Small intestine (tissue), 7 donors: Measurements from ENCODE around the gene RALA. TPM values are rescaled to one million over a fixed set of nuclear protein-coding genes. Genes with fewer than 3 reads are reported as not detected.

Source experiments
- DNase-seq, 2 donors: peaks; one replicate each; pipeline versions ENCODE4 v3.0.0 to v3.0.0-alpha.2; 2013
- FAIRE-seq: peaks from 2 replicates; lab custom pipeline; 2012; peaks lifted over from hg19 to GRCh38; lab: Jason Lieb, UNC
- H3K27ac ChIP-seq, 3 donors: one replicate each; pipeline ENCODE4 v1.5.1; 2013; ENCODE audit warnings: low read length in 2 of 3, mild to moderate bottlenecking in 2 of 3, control low read depth in 1 of 3, inconsistent platforms in 1 of 3, low read depth in 1 of 3, moderate library complexity in 1 of 3
- H3K27me3 ChIP-seq, 3 donors: one replicate each; pipeline ENCODE4 v1.6.1; 2013; ENCODE audit warnings: low read length in 3 of 3, inconsistent platforms in 1 of 3; ENCODE audit not compliant: control insufficient read depth in 3 of 3, insufficient read depth in 3 of 3
- H3K36me3 ChIP-seq, 3 donors: one replicate each; pipeline ENCODE4 v1.6.1; 2013; ENCODE audit warnings: low read length in 3 of 3, inconsistent platforms in 1 of 3, low read depth in 1 of 3, mild to moderate bottlenecking in 1 of 3, moderate library complexity in 1 of 3; ENCODE audit not compliant: control insufficient read depth in 3 of 3, insufficient read depth in 2 of 3
- H3K4me1 ChIP-seq, 3 donors: one replicate each; pipeline ENCODE4 v1.6.1; 2013; ENCODE audit warnings: low read length in 2 of 3, inconsistent platforms in 1 of 3, low read depth in 1 of 3, mild to moderate bottlenecking in 1 of 3, moderate library complexity in 1 of 3; ENCODE audit not compliant: control insufficient read depth in 3 of 3, insufficient read depth in 2 of 3
- H3K4me3 ChIP-seq, 3 donors: one replicate each; pipeline ENCODE4 v1.5.1; 2013; ENCODE audit warnings: low read length in 3 of 3, control low read depth in 1 of 3, inconsistent platforms in 1 of 3, low read depth in 1 of 3, mild to moderate bottlenecking in 1 of 3, moderate library complexity in 1 of 3
- H3K9me3 ChIP-seq, 2 donors: one replicate each; pipeline ENCODE4 v1.6.1; 2013; ENCODE audit warnings: low read depth in 1 of 2, low read length in 1 of 2; ENCODE audit not compliant: control insufficient read depth in 2 of 2, insufficient read depth in 1 of 2
- WGBS, 3 donors: extraction: QIAGEN DNeasy Blood & Tissue Kit; methylation state at CpG; one replicate each; pipeline ENCODE4 v1.1.7; 2013; 5-methylcytosine and 5-hydroxymethylcytosine counted together
- polyA plus RNA-seq, 4 donors: library from polyadenylated mRNA; stranded (reverse) in 3 of 4; unstranded in 1 of 4; fragments of 200-250 nt in 3 of 4; fragments of 120-200 nt in 1 of 4; gene quantifications; one replicate each; pipeline versions ENCODE4 v1.2.1 to v1.2.3, GENCODE V29; 2013
- donor health status: healthy with polysubstance abuse.
- donor health status: control.
- donor health status: control.
- donor health status: Bipolar disorder and iron deficiency.
- donor health status: healthy.

The RALA gene
- polyA plus RNA-seq, 4 donors, result 37.3 to 57.7 (median 49.7) TPM

DNA sequence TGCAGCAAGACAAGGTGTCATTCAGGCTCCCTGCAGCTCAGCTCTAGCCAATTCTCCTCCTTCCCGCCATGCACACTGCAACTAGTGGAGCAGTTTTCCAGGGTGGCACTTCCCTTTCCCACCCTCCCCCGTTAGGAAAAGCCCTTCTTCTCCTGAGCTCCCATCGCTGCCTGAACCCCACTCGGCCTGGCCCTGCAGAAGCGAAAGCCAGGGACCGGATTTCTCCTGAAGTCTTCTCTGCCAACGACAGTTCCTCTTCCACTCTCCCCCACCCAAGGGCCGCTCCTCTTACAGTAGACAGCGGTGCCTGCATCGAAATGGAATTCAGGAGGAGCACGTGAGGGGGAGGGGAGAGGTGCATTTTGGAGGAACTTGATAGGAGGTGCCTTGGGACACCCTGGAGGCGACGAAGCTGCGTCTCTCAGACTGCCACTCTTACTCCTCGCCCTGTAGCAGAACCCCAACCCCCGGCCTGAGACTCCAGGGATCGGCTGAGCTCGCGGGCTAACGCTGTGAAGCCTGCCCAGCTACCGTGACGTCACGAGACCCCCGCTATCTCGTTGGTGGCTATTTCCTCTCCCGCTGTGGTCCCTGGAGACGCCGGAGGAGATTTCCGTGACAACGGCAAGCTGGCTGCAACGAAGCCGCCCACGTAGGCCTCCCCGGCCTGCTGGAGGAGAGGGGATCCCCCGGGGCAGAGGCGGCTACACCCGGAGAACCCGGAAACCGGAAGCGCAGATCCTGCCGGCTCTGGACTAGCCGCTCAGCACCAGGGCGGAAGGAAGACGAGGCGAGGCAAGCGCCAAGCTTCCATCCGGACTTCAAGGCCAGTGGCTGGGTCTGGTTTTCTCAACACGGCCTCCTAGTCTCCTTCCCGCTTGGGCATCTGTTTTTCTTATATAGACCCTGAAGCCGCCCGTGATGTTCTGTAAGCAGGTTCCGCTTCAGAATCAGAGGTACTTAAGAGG lies 109.7 kb downstream of the RALA start:
- 2% methylated on average over 50 to 52 of the region's 52 CpGs for WGBS, 3 donors
- no peaks in the 10 kb centered on the region for H3K9me3 ChIP-seq
- H3K27ac ChIP-seq, result peak overlapping the region; percentile 74 to 93 (median 80)
- peaks cover 0 to 4% (median 0%) of the 10 kb centered on the region in 3 donors for H3K27me3 ChIP-seq
- no peak for FAIRE-seq
- peaks cover 3 to 7% (median 4%) of the 10 kb centered on the region in 3 donors for H3K4me1 ChIP-seq
- peaks cover 0 to 3% (median 0%) of the 10 kb centered on the region in 3 donors for H3K36me3 ChIP-seq
- peak; percentile 92 to 97 for DNase-seq
- H3K4me3 ChIP-seq, result peak overlapping the region; percentile 48 to 74 (median 72)

DNA sequence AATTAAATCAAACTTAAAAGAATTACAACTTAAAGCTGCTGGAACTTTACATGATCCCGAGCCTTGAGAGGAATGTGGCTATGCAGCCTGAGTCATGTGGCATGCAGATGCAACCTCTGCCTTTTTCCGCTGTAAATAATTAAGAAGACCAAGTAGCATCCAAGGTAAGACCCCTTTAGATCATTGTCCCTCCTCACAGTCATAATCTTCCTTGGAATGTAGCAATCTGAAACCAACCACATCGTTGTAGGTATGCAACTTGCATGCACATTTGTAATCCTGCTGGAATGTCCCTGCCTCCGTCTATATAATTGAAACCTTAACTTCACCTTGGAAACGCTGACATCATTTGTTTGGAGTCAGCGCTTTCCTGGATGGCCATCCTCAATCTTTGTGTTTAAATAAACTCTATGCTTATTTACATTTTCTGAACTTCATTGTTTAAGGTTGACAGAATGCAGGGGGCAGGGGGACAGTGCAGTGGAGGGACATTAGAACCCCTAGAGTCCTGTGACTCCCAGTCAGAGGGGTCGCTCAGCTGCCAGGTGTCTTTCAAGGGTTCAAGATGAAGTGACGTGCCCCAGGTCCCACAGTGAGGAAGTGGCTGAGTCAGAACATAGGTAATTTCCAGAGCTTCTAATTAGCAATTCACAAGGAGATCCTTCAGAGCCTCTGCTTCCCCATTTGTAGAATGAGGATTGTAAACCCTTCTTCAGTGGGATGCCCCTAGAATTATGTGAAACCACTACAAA lies 110.7 kb downstream of the RALA start:
- Histone ChIP-seq H3K4me3 (peak overlapping the region; percentile 48 to 74 (median 72)), H3K36me3 (peaks cover 0 to 3% (median 0%) of the 10 kb centered on the region in 3 donors), H3K9me3 (no peaks in the 10 kb centered on the region), H3K4me1 (peaks cover 3 to 7% (median 4%) of the 10 kb centered on the region in 3 donors), H3K27me3 (peaks cover 0 to 4% (median 0%) of the 10 kb centered on the region in 3 donors), H3K27ac (peak overlapping the region in 2 of 3 donors; percentile 74 to 93)
- WGBS, 3 donors, result 9 to 22% (median 14%) methylated on average over 8 of the region's 8 CpGs
- DNase-seq, result peak; percentile 38 to 50
- no peak for FAIRE-seq

DNA sequence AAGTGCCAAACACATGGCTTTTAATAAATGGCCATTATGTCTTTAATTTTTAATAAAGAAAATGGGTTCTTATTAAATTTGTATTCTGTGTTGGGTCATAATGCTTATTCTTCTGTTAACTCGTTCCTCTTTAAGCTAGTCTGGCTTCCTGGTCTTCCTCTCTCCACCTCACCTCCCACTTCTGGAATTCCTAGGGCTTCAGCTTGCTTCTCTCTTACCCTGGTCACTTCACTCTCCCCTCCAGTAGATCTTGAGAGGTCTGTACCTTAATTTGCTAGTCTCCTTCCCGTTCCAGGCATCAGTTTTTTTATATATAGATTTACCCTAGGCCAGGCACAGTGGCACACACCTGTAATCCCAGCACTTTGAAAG lies 111.2 kb downstream of the RALA start:
- H3K4me1 ChIP-seq, result peaks cover 3 to 7% (median 4%) of the 10 kb centered on the region in 3 donors
- H3K27ac ChIP-seq, result no peak overlapping the region
- DNase-seq (no peak), FAIRE-seq (no peak)
- peaks cover 0 to 3% (median 0%) of the 10 kb centered on the region in 3 donors for H3K36me3 ChIP-seq
- no peaks in the 10 kb centered on the region for H3K9me3 ChIP-seq
- WGBS, 3 donors, result 44 to 63% (median 55%) methylated on average over 2 of the region's 2 CpGs
- H3K4me3 ChIP-seq, result no peak overlapping the region
- H3K27me3 ChIP-seq, result peaks cover 0 to 4% (median 0%) of the 10 kb centered on the region in 3 donors

DNA sequence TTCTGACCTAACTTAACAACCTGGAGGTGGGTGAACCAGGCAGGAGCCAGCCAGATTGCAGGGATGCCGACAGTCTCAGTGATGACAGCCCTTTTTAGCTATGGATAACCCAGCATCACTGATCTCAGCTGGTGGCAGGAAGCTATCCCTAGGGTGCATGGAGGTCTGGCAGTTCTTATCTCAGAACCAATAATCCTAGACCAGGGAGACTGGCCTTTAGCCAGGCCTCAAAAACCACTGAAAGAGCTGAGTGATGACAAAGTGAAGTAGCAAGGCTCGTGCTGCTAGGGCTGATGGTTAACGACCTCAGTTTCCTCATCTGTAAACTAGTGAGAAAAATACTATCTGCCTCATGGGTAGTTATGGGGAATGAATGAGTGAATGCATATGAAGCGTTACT lies 112.5 kb downstream of the RALA start:
- Histone ChIP-seq H3K27me3 (peaks cover 0 to 4% (median 0%) of the 10 kb centered on the region in 3 donors), H3K4me3 (no peak overlapping the region), H3K27ac (no peak overlapping the region), H3K9me3 (no peaks in the 10 kb centered on the region), H3K4me1 (peaks cover 3 to 7% (median 4%) of the 10 kb centered on the region in 3 donors), H3K36me3 (peaks cover 0 to 5% (median 0%) of the 10 kb centered on the region in 3 donors)
- WGBS, 3 donors, result 57 to 66% (median 59%) methylated on average over 4 of the region's 4 CpGs
- FAIRE-seq (no peak), DNase-seq (no peak)

DNA sequence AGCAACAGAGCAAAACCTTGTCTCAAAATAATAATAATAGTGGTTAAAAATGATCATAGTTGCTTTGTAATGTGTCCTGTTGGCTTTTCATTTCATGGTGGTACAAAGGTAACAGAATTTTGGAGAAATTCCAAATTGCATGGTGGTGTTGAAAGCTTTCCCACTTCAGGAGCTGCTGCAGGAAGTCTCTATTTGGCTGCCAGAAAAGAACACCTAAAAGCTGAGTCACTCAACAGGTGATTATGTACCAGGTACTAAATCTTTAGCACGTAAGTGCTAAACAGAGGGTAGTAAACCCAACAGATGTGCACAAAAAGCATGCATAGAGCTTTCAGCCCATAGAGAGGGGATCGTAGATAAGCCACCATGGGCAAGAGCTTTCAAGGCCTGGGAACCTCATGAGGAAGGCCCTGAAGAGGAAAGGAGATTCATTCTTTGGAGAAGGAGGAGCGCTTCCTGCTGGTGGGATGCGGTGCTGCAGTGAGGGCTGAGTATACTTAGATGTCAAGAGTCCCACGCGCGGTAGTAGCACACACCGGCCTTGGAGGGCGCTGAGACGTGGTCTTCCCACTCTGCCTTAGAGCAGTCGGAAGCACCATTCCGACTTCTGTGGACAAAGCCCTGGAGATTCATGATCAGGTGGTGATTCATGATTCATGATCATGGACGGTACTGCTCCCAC lies 118.7 kb downstream of the RALA start:
- Histone ChIP-seq H3K36me3 (peaks cover 0 to 13% (median 0%) of the 10 kb centered on the region in 3 donors), H3K9me3 (no peaks in the 10 kb centered on the region), H3K4me1 (no peaks in the 10 kb centered on the region), H3K27me3 (no peaks in the 10 kb centered on the region), H3K4me3 (no peak overlapping the region), H3K27ac (no peak overlapping the region)
- peak; percentile 25 to 29 for DNase-seq
- FAIRE-seq, result no peak
- 77 to 84% (median 83%) methylated on average over 13 of the region's 13 CpGs for WGBS, 3 donors

DNA sequence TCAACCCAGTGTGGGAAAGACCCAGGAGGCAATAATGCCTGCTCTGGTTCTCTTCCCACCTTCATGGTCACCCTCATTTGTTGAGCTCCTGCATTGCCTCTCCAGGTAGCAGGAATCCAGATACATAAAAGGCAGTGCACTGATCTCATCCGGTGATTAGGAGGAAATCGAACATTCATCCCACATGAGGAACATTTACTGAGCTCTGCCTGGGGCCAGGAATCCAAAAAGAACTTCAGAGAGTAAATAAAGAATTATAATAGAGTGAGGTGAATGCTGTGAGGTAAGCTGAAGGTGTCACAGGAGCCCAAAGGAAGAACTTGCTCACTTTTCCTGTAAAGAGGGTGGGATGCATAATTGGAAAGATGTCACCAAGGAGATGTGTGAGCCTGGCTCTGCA lies 121.2 kb downstream of the RALA start:
- FAIRE-seq (no peak), DNase-seq (no peak)
- WGBS, 3 donors, result 86 to 89% (median 87%) methylated on average over 2 of the region's 2 CpGs
- no peaks in the 10 kb centered on the region for H3K4me1 ChIP-seq
- no peaks in the 10 kb centered on the region for H3K9me3 ChIP-seq
- peaks cover 0 to 10% (median 0%) of the 10 kb centered on the region in 3 donors for H3K36me3 ChIP-seq
- no peaks in the 10 kb centered on the region for H3K27me3 ChIP-seq
- no peak overlapping the region for H3K27ac ChIP-seq
- H3K4me3 ChIP-seq, result no peak overlapping the region

DNA sequence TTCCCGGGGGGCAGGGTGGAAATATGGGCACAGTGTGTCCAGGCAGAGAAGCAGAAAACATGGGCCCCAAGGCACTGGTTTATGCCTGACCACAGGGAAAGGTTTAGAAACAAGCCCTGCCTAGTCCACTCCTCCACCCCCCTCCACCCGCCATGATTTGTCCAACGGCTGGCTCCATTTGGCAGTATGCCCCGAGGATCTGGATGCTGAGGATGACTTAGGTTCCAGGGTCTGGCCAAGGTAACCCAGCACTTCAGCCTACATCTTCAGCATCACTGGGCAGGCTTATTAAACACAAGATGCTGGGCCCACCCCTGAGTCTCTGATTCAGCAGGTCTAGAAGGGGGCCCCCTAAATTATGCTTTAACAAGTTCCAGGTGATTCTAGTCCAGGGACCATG lies 121.9 kb downstream of the RALA start:
- Histone ChIP-seq H3K4me3 (no peak overlapping the region), H3K4me1 (no peaks in the 10 kb centered on the region), H3K36me3 (peaks cover 0 to 8% (median 0%) of the 10 kb centered on the region in 3 donors), H3K27me3 (no peaks in the 10 kb centered on the region), H3K27ac (no peak overlapping the region), H3K9me3 (no peaks in the 10 kb centered on the region)
- FAIRE-seq (no peak), DNase-seq (no peak)
- 50 to 70% (median 60%) methylated on average over 4 of the region's 4 CpGs for WGBS, 3 donors
